CD4-positive, alpha-beta T cell (primary cell): ENCODE data around the gene SMAD3. TPM values are rescaled to one million over a fixed set of nuclear protein-coding genes. Genes with fewer than 3 reads are reported as not detected.
"Not testable (repeated sequence)": the region's sequence is repeated elsewhere in the genome, so short reads cannot be mapped to it uniquely, and the experiment has no call there.

Experiments
- ATAC-seq: fragments of 200-7000 bp; cut with Tn5 transposase; one replicate; pipeline ENCODE4 v1.10.0; 2022; ENCODE audit warnings: mild to moderate bottlenecking; ENCODE audit not compliant: poor library complexity
- CTCF ChIA-PET: fragments of 350-600 bp; sonication (Branson Sonifier 250); formaldehyde crosslinking; loops from one replicate; lab custom pipeline; 2021; ENCODE audit warnings: antibody characterized with exemption, inconsistent platforms; lab: Charles Lee
- POLR2A ChIA-PET: fragments of 350-600 bp; sonication (Branson Sonifier 250); formaldehyde crosslinking; loops from one replicate; lab custom pipeline; 2021; ENCODE audit warnings: antibody characterized with exemption, inconsistent platforms; lab: Charles Lee
- DNase-seq, 14 experiments: peaks; one replicate each; pipeline ENCODE4 v3.0.0-alpha.2; 2013 to 2020; ENCODE audit warnings: mixed read lengths in 2 of 14
- H3K27ac ChIP-seq, 2 donors: one replicate each; pipeline versions ENCODE4 v1.5.1 to v1.7.0; 2013; ENCODE audit warnings: low read length in 2 of 2, low read depth in 1 of 2, mild to moderate bottlenecking in 1 of 2
- H3K27me3 ChIP-seq, 2 experiments: 1 replicate in 1 of 2; 2 replicates in 1 of 2; pipeline versions ENCODE4 v1.6.1 to v1.7.0; 2013; ENCODE audit warnings: low read length in 2 of 2, control low read depth in 1 of 2, mild to moderate bottlenecking in 1 of 2, moderate library complexity in 1 of 2; ENCODE audit not compliant: insufficient read depth in 2 of 2, control insufficient read depth in 1 of 2
- H3K36me3 ChIP-seq: one replicate; pipeline ENCODE4 v1.6.1; 2013; ENCODE audit warnings: low read length, control low read depth; ENCODE audit not compliant: insufficient read depth
- H3K4me1 ChIP-seq: one replicate; pipeline ENCODE4 v1.6.1; 2013; ENCODE audit warnings: low read length, control low read depth; ENCODE audit not compliant: insufficient read depth
- H3K4me3 ChIP-seq: one replicate; pipeline ENCODE4 v1.5.1; 2013; ENCODE audit warnings: mild to moderate bottlenecking, low read length, moderate library complexity
- H3K9me3 ChIP-seq, 2 experiments: 1 replicate in 1 of 2; 2 replicates in 1 of 2; pipeline versions ENCODE4 v1.6.1 to v1.7.0; 2013; ENCODE audit warnings: low read length in 2 of 2, mild to moderate bottlenecking in 2 of 2, control low read depth in 1 of 2, moderate library complexity in 1 of 2; ENCODE audit not compliant: control insufficient read depth in 1 of 2, insufficient read depth in 1 of 2
- H3K27ac Mint-ChIP-seq: one replicate; pipeline ENCODE4 v1.8.0; 2020; ENCODE audit warnings: mixed read lengths
- H3K27me3 Mint-ChIP-seq: one replicate; pipeline ENCODE4 v1.8.0; 2021; ENCODE audit warnings: mixed read lengths
- H3K36me3 Mint-ChIP-seq: one replicate; pipeline ENCODE4 v1.8.0; 2021; ENCODE audit warnings: low read depth, mixed read lengths
- H3K4me1 Mint-ChIP-seq: one replicate; pipeline ENCODE4 v1.8.0; 2021; ENCODE audit warnings: low read depth, mixed read lengths
- H3K4me3 Mint-ChIP-seq: one replicate; pipeline ENCODE4 v1.8.0; 2020; ENCODE audit warnings: mild to moderate bottlenecking, mixed read lengths
- H3K9me3 Mint-ChIP-seq: one replicate; pipeline ENCODE4 v1.8.0; 2020; ENCODE audit warnings: mixed read lengths
- intact Hi-C, 2 experiments: fragments of 100-400 bp; cut with DNase I in 1 of 2; cut with micrococcal nuclease in 1 of 2; formaldehyde crosslinking; loops; one replicate each; pipeline versions ENCODE4 v1.15.1 to v1.9.0; 2023 to 2025; cut with DNase I, micrococcal nuclease
- total RNA-seq, 174 experiments: library from RNA in 2 of 174; stranded (reverse) in 2 of 174; gene quantifications; one replicate each; pipeline ENCODE4 v1.2.3 and lab custom pipeline; 2021 to 2026
- TF ChIP-seq, protein P1 (sequence below): fragments of 200-600 bp; IDR thresholded peaks from one replicate; pipeline ENCODE4 v1.8.0; 2022; ENCODE audit warnings: antibody characterized with exemption, mild to moderate bottlenecking

Gene SMAD3
- total RNA-seq, 2 experiments from 2014 or later = 30.0 to 31.0 TPM

GRCh38 chr15:67120839-67121643, 55.6 kb downstream of the SMAD3 start:
- Histone ChIP-seq H3K36me3 (peaks cover 3% of the 10 kb centered on the region), H3K27ac (peak overlapping the region; percentile 85 to 96), H3K4me1 (peaks cover 94% of the 10 kb centered on the region), H3K9me3 (no peaks in the 10 kb centered on the region), H3K4me3 (peak overlapping the region; percentile 51), H3K27me3 (no peaks in the 10 kb centered on the region)
- Mint-ChIP-seq H3K27me3 (no peaks in the 10 kb centered on the region), H3K9me3 (no peaks in the 10 kb centered on the region), H3K27ac (peak overlapping the region; percentile 96), H3K4me3 (peak overlapping the region; percentile 77), H3K4me1 (peaks cover 90% of the 10 kb centered on the region), H3K36me3 (peaks cover 6% of the 10 kb centered on the region)
- DNase-seq = peak; percentile 67 to 96 (median 82)
- ChIA-PET POLR2A (interaction anchor here (0.6 to 4.1 kb wide), 20 partner anchors 9 to 1231 kb away, joined by 3 to 28 read pairs (median 6); partner anchors contain the start of gene SMAD3), CTCF (interaction anchor here (0.8 to 2.2 kb wide), 6 partner anchors 13 to 116 kb away, joined by 3 to 7 read pairs (median 4); no protein-coding TSS in a partner anchor)
- TF ChIP-seq, protein P1, sequence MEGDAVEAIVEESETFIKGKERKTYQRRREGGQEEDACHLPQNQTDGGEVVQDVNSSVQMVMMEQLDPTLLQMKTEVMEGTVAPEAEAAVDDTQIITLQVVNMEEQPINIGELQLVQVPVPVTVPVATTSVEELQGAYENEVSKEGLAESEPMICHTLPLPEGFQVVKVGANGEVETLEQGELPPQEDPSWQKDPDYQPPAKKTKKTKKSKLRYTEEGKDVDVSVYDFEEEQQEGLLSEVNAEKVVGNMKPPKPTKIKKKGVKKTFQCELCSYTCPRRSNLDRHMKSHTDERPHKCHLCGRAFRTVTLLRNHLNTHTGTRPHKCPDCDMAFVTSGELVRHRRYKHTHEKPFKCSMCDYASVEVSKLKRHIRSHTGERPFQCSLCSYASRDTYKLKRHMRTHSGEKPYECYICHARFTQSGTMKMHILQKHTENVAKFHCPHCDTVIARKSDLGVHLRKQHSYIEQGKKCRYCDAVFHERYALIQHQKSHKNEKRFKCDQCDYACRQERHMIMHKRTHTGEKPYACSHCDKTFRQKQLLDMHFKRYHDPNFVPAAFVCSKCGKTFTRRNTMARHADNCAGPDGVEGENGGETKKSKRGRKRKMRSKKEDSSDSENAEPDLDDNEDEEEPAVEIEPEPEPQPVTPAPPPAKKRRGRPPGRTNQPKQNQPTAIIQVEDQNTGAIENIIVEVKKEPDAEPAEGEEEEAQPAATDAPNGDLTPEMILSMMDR = no peak
- intact Hi-C loops = loop anchor here (1.0 to 5.0 kb wide), 3 partner anchors 13 to 39 kb away; no protein-coding TSS in a partner anchor
- ATAC-seq = peak; percentile 86

GRCh38 chr15:67121644-67122605, 56.5 kb downstream of the SMAD3 start:
- no peaks in the 10 kb centered on the region for H3K9me3 ChIP-seq
- H3K27me3 ChIP-seq = no peaks in the 10 kb centered on the region
- peak; percentile 23 for ATAC-seq
- TF ChIP-seq, protein P1 = no peak
- no peak for DNase-seq
- ChIA-PET CTCF (interaction anchor here (0.8 to 2.2 kb wide), 5 partner anchors 12 to 117 kb away, joined by 3 to 7 read pairs (median 4); no protein-coding TSS in a partner anchor), POLR2A (interaction anchor here (0.6 to 4.1 kb wide), 12 partner anchors 8 to 56 kb away, joined by 3 to 28 read pairs (median 10); partner anchors contain the start of gene SMAD3)
- peak overlapping the region; percentile 51 for H3K4me3 ChIP-seq
- intact Hi-C loops = loop anchor here (1.0 to 5.0 kb wide), 3 partner anchors 12 to 40 kb away; no protein-coding TSS in a partner anchor
- peak overlapping the region; percentile 96 for H3K27ac Mint-ChIP-seq
- peak overlapping the region; percentile 77 for H3K4me3 Mint-ChIP-seq
- H3K36me3 ChIP-seq = peaks cover 12% of the 10 kb centered on the region
- peaks cover 6% of the 10 kb centered on the region for H3K36me3 Mint-ChIP-seq
- peaks cover 94% of the 10 kb centered on the region for H3K4me1 ChIP-seq
- peaks cover 87% of the 10 kb centered on the region for H3K4me1 Mint-ChIP-seq
- H3K27me3 Mint-ChIP-seq = no peaks in the 10 kb centered on the region
- no peaks in the 10 kb centered on the region for H3K9me3 Mint-ChIP-seq
- peak overlapping the region; percentile 85 to 96 for H3K27ac ChIP-seq

DNA sequence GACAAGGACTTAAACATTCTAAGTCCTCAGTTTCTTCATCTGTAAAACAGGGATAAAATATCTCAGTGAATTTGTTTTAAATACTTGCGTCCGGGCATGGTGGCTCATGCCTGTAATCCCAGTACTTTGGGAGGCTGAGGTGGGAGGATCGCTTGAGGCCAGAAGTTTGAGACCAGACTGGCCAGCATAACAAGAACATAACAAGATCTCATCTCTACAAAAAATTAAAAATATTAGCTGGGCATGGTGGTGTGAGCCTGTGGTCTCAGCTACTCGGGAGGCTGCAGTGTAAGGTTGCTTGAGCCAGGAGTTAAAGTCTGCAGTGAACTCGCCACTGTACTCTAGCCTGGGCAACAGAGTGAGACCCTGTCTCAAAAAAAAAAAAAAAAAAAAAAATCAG, 57.4 kb downstream of the SMAD3 start:
- DNase-seq, H3K9me3 Mint-ChIP-seq, ATAC-seq, H3K27me3 Mint-ChIP-seq, H3K36me3 Mint-ChIP-seq, H3K4me3 Mint-ChIP-seq, H3K9me3 ChIP-seq, H3K4me3 ChIP-seq, H3K27me3 ChIP-seq, CTCF ChIA-PET: not testable (repeated sequence)
- intact Hi-C loops = loop anchor here in 1 of 2 experiments (5.0 kb wide), 1 partner anchor 41 kb away; no protein-coding TSS in a partner anchor
- POLR2A ChIA-PET = interaction anchor here (2.8 to 4.1 kb wide), 3 partner anchors 22 to 57 kb away, joined by 18 to 28 read pairs (median 18); partner anchors contain the start of gene SMAD3
- Mint-ChIP-seq H3K4me1 (peaks cover 86% of the 10 kb centered on the region), H3K27ac (peak overlapping the region; percentile 96)
- Histone ChIP-seq H3K27ac (peak overlapping the region in 1 of 2 donors; percentile 96), H3K4me1 (peaks cover 94% of the 10 kb centered on the region), H3K36me3 (peaks cover 20% of the 10 kb centered on the region)

DNA sequence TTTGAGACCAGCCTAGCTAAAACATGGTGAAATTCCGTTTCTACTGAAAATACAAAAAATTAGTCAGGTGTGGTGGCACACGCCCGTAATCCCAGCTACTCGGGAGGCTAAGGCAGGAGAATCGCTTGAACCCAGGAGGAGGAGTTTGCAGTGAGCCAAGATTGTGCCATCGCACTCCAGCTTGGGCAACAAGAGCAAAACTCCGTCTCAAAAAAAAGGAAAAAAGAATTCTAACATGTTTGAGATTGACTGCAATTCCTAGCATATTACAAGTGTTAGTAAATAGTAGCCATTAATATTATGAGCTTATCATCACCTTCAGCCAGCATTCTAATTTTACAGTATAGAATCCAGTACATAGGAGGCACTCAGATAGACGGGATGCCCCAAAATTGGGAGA, 57.9 kb downstream of the SMAD3 start:
- peak overlapping the region; percentile 96 for H3K27ac Mint-ChIP-seq
- POLR2A ChIA-PET = interaction anchor here (0.8 to 4.1 kb wide), 4 partner anchors 11 to 57 kb away, joined by 3 to 28 read pairs (median 10); partner anchors contain the start of gene SMAD3

More for the DNA sequence above, 57.9 kb downstream of the SMAD3 start:
- peaks cover 86% of the 10 kb centered on the region for H3K4me1 Mint-ChIP-seq
- H3K4me1 ChIP-seq = peaks cover 94% of the 10 kb centered on the region
- intact Hi-C loops = loop anchor here in 1 of 2 experiments (5.0 kb wide), 1 partner anchor 41 kb away; no protein-coding TSS in a partner anchor
- H3K36me3 Mint-ChIP-seq, H3K4me3 Mint-ChIP-seq, H3K27ac ChIP-seq, CTCF ChIA-PET, ATAC-seq, H3K9me3 ChIP-seq, DNase-seq, H3K9me3 Mint-ChIP-seq, H3K27me3 Mint-ChIP-seq, H3K4me3 ChIP-seq, H3K27me3 ChIP-seq: not testable (repeated sequence)
- peaks cover 20% of the 10 kb centered on the region for H3K36me3 ChIP-seq
